ENCODE data around the gene TSPAN18. TPM values are rescaled to one million over a fixed set of nuclear protein-coding genes. Genes with fewer than 3 reads are reported as not detected.
"Not testable (repeated sequence)": the region's sequence is repeated elsewhere in the genome, so short reads cannot be mapped to it uniquely, and the experiment has no call there.

The TSPAN18 gene
- total RNA-seq, 4 donors from 2014 or later = 0.95 to 4.5 (median 2.3) TPM

DNA sequence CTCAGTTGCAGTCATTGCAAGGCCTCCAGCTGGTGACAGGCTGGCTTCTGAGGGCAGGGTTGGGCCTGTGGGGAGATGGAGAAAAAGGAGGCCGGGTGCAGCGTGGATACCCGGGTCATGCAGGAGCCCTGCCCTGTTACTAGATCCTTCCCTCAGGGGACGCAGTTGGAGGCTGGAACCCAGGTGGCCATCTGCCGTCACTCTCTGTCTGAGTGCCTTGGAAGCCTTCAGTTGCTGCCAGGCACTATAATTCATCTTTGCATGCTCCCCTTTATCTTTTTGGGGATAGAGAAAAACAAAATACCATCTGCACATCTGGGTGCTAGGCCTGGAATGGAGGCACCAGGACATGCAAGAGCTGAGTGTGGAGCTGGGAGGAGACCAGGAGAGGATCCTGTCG lies 141.3 kb downstream of the TSPAN18 start:
- TF ChIP-seq POLR2A (IDR thresholded peaks at IDR 0.05) = no peak
- TF ChIP-seq, protein P1, sequence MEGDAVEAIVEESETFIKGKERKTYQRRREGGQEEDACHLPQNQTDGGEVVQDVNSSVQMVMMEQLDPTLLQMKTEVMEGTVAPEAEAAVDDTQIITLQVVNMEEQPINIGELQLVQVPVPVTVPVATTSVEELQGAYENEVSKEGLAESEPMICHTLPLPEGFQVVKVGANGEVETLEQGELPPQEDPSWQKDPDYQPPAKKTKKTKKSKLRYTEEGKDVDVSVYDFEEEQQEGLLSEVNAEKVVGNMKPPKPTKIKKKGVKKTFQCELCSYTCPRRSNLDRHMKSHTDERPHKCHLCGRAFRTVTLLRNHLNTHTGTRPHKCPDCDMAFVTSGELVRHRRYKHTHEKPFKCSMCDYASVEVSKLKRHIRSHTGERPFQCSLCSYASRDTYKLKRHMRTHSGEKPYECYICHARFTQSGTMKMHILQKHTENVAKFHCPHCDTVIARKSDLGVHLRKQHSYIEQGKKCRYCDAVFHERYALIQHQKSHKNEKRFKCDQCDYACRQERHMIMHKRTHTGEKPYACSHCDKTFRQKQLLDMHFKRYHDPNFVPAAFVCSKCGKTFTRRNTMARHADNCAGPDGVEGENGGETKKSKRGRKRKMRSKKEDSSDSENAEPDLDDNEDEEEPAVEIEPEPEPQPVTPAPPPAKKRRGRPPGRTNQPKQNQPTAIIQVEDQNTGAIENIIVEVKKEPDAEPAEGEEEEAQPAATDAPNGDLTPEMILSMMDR (IDR thresholded peaks at IDR 0.05) = no peak
- no peak overlapping the region for H3K4me3 ChIP-seq (ENCODE audit: low read depth, poor library complexity, severe bottlenecking)
- WGBS, 2 donors = 76 to 90% methylated on average over 6 of the region's 6 CpGs
- no peak for DNase-seq (ENCODE audit: low spot score in 2 of 2)
- intact Hi-C loops (cut with DNase I; ENCODE audit: low total_unique reads) = no loop called here

DNA sequence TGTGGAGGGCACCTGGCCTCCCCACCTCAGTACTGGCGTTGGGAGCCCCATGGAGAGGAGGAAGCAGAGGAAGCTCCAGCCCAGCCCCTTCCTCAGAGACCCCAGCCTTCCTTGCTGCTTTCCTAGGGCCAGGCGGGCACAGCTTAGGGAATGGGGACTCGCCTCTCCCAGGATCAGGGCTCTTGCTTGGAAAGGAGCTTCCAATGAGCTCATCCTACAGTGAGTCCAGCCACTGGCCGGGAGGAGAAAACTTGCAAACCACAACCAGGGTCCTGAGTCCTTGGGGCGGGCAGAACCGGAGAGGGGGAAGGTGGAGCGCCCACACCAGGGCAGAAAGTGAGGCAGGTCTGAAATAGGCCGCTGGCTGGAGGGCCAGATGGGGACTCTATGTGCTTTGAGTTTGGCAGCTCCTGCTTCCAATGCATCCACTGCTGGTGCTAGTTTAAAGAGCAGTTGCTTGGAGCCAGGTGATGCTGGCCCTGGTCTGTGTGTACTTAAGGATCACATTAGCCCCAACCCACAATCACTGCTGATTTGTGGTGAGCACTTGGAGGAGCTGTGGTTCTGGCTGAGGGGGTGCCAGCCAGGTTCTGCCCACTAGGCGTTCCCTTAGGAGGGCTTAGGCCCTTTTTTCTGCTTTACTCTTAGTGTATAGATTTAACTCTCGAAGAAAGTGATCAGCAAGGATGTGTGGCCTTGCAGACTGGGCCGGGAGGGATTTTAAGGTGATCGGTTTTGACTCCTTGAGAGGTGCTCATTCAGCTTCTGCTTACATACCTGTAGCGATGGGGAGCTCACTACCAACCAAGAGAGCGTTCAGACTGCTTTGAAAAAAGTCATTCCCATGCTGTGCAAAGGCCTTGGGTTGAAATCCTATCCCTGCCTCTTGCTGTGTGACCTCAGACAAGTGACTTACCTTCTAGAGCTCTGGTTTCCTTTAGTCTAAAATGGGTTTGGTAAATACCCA lies 142.0 kb downstream of the TSPAN18 start:
- no peak for DNase-seq (ENCODE audit: low spot score in 2 of 2)
- 91 to 96% methylated on average over 12 to 14 of the region's 14 CpGs for WGBS, 2 donors
- H3K4me3 ChIP-seq (ENCODE audit: low read depth, poor library complexity, severe bottlenecking) = no peak overlapping the region
- no peak for TF ChIP-seq POLR2A (IDR thresholded peaks at IDR 0.05)
- TF ChIP-seq, protein P1 (IDR thresholded peaks at IDR 0.05) = no peak
- intact Hi-C loops (cut with DNase I; ENCODE audit: low total_unique reads) = no loop called here

- intact Hi-C loops (cut with DNase I; ENCODE audit: low total_unique reads) = no loop called here
- 68 to 72% methylated on average over 3 of the region's 3 CpGs for WGBS, 2 donors
- TF ChIP-seq, protein P1 (IDR thresholded peaks at IDR 0.05) = no peak
- no peak overlapping the region for H3K4me3 ChIP-seq (ENCODE audit: low read depth, poor library complexity, severe bottlenecking)
- no peak for DNase-seq (ENCODE audit: low spot score in 2 of 2)
Measured at GRCh38 chr11:44870181-44870580, 143.4 kb downstream of the TSPAN18 start.

DNA sequence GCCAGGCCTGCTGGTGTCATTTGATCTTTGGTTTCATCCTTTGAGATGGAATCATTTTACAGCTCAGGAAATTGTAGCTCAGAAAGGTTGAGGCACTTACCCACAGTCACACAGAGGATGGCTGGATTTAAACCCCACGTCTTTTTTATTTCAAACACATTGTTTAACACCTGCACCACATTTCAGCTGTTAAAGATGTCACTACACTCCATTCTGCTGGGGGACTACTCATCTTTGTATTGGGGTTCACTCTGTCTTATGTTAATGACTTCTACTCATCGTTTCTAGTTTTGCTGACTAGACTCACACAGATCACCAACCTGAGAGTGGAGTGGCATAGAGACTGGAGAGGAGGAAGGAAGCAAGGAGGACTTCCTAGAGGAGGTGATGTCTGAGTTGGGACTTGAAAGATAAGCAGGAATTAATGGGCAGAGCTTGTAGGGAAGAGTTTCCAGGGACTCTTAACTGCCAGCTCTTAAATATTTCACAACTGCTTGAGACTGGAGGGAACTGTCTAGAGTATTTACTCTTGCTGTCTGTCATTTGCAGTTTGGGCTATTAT lies 143.9 kb downstream of the TSPAN18 start:
- TF ChIP-seq, protein P1 (IDR thresholded peaks at IDR 0.05) = no peak
- no peak for TF ChIP-seq POLR2A (IDR thresholded peaks at IDR 0.05)
- WGBS, 2 donors = 81 to 82% methylated on average over 2 of the region's 2 CpGs
- DNase-seq (ENCODE audit: low spot score in 2 of 2) = no peak
- intact Hi-C loops (cut with DNase I; ENCODE audit: low total_unique reads) = no loop called here
- no peak overlapping the region for H3K4me3 ChIP-seq (ENCODE audit: low read depth, poor library complexity, severe bottlenecking)

GRCh38 chr11:44871682-44872081 lies 144.9 kb downstream of the TSPAN18 start:
- DNase-seq (ENCODE audit: low spot score in 2 of 2); intact Hi-C loops (cut with DNase I; ENCODE audit: low total_unique reads); H3K4me3 ChIP-seq (ENCODE audit: low read depth, poor library complexity, severe bottlenecking): not testable (repeated sequence)
- WGBS, 2 donors = 76 to 92% methylated on average over 3 of the region's 3 CpGs

DNA sequence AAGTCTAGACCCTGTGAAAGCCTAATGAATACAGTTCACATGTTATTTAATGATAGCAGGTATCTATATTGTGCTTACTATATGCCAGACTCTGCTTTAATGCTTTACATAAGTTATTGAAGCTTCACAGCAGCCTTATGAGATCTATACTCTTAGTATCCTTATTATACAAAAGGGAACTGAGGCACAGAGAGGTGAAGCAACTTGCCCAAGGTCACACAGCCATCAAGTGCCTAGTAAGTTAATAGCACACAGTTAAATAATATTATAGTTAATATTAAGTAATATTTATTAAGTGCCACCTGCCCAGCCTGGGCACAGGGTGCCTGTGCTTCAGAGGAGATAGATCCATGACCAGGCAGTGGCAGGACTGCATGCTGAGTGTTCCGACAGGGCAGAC lies 145.8 kb downstream of the TSPAN18 start:
- TF ChIP-seq, protein P1 (IDR thresholded peaks at IDR 0.05) = no peak
- H3K4me3 ChIP-seq (ENCODE audit: low read depth, poor library complexity, severe bottlenecking) = no peak overlapping the region
- DNase-seq (ENCODE audit: low spot score in 2 of 2) = no peak
- WGBS, 2 donors = 100% methylated on average over 1 of the region's 1 CpG
- intact Hi-C loops (cut with DNase I; ENCODE audit: low total_unique reads) = no loop called here
